AG04449 (cell line): ENCODE data around the gene STRN.
"Not testable (repeated sequence)": the region's sequence is repeated elsewhere in the genome, so short reads cannot be mapped to it uniquely, and the experiment has no call there.

Experiments
- CTCF ChIA-PET: fragments of 350-600 bp; formaldehyde crosslinking; extraction: SDS; loops from one replicate; lab custom pipeline; 2021; ENCODE audit warnings: antibody characterized with exemption; lab: Yijun Ruan, JAX
- POLR2A ChIA-PET: fragments of 400-600, 350-600 bp; formaldehyde crosslinking; extraction: SDS; loops from one replicate; lab custom pipeline; 2020; ENCODE audit warnings: antibody characterized with exemption, inconsistent platforms; lab: Yijun Ruan, JAX
- DNase-seq: peaks from one replicate; pipeline ENCODE4 v3.0.0-alpha.2; 2010; ENCODE audit warnings: low read depth, low spot score
- H3K4me3 ChIP-seq: 2 replicates; pipeline ENCODE4 v1.5.1; 2011; ENCODE audit warnings: low read depth, mild to moderate bottlenecking, control low read depth, low read length
- TF ChIP-seq, protein P1 (sequence below): IDR thresholded peaks from one replicate; pipeline ENCODE4 v1.5.1; 2011; ENCODE audit warnings: mild to moderate bottlenecking, moderate library complexity, low read length, control low read depth, inconsistent platforms; ENCODE audit not compliant: insufficient read depth; ENCODE audit errors: missing control alignments

Gene STRN

DNA sequence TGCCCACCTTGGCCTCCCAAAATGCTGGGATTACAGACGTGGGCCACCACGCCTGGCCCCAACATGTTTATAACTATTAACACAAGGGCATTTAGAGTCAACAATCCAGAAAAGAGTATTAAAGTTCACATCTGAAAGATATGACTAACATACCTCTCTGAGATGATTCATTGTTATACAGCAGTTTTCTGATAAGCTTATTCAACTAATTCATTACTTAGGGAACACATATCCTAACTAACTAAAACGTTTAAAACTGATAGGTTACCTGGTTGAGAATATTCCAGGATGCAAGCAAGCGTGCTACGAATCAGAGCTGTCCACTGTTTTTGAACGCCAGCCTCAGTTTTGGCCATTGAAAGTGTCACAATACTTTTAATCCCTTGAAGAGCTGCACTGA lies 34.0 kb upstream of the STRN start:
- POLR2A ChIA-PET = no interaction called here
- no peak overlapping the region for H3K4me3 ChIP-seq

DNA sequence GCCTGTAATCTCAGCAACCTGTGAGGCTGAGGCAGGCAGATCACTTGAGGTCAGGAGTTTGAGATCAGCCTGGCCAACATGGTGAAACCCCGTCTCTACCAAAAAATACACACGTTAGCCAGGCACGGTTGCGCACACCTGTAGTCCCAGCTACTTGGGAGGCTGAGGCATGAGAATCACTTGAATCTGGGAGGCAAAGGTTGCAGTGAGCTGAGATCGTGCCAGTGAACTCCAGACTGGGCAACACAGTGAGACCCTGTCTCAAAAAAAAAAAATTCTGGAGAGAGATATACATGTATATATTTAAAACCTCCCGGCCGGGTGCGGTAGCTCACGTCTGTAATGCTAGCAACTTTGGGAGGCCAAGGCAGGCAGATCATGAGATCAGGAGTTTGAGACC lies 33.1 kb upstream of the STRN start:
- DNase-seq, POLR2A ChIA-PET, CTCF ChIA-PET, H3K4me3 ChIP-seq: not testable (repeated sequence)

More for the DNA sequence above, 34.0 kb upstream of the STRN start:
- CTCF ChIA-PET = no interaction called here
- TF ChIP-seq, protein P1, sequence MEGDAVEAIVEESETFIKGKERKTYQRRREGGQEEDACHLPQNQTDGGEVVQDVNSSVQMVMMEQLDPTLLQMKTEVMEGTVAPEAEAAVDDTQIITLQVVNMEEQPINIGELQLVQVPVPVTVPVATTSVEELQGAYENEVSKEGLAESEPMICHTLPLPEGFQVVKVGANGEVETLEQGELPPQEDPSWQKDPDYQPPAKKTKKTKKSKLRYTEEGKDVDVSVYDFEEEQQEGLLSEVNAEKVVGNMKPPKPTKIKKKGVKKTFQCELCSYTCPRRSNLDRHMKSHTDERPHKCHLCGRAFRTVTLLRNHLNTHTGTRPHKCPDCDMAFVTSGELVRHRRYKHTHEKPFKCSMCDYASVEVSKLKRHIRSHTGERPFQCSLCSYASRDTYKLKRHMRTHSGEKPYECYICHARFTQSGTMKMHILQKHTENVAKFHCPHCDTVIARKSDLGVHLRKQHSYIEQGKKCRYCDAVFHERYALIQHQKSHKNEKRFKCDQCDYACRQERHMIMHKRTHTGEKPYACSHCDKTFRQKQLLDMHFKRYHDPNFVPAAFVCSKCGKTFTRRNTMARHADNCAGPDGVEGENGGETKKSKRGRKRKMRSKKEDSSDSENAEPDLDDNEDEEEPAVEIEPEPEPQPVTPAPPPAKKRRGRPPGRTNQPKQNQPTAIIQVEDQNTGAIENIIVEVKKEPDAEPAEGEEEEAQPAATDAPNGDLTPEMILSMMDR = no peak
- DNase-seq = no peak

DNA sequence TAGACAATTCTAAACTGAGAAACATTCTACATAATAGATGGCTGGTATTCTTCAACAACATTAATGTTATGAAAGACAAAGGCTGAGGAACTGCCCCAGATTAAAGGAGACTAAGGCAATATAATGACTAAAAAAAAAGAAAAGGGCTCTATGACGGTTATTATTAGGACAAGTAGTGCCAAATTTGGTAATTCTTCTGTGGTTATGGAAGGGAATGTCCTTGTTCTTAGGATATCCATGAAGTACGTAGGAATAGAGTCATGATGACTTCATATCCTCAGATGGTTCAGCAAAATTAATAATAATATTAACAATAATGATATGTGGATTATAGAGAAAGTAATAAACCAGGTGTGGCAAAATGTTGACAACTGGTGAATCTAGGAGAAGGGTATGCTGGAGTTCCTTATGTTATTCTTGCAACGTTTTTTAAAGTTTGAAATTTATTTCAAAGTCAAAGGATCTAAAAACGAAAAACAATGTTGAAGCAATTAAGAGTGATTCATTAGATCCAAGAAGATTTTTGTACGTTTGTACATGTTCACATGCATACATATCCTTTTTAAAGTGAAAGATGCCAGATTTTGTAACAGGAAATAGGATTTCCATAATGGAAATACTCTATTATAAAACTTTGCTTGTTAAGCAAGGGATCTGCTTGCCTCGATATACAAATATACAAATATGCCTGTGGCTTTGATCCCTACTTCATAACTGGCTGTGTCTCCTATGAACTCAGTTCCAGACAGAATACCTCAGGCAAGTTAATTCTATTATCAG lies 27.7 kb upstream of the STRN start:
- TF ChIP-seq, protein P1 = no peak
- no peak overlapping the region for H3K4me3 ChIP-seq
- ChIA-PET CTCF (no interaction called here), POLR2A (no interaction called here)
- no peak for DNase-seq

DNA sequence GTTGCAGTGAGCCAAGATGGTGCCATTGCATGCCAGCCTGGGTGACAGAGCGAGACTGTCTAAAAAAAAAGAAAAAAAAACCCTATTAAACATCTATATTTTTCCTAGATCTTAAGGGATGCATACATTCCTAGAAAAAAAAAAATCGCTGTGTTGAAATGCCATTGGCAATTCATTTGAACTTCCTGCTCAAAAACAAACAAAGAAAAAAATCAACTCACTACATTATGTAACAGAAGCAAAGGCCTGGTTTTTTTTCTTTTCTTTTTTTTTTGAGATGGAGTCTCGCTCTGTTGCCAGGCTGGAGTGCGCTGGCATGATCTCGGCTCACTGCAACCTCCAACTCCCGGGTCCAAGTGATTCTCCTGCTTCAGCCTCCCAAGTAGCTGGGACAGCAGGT lies 21.7 kb upstream of the STRN start:
- no peak overlapping the region for H3K4me3 ChIP-seq
- POLR2A ChIA-PET = no interaction called here
- no peak for DNase-seq
- TF ChIP-seq, protein P1 = no peak
- CTCF ChIA-PET = no interaction called here

DNA sequence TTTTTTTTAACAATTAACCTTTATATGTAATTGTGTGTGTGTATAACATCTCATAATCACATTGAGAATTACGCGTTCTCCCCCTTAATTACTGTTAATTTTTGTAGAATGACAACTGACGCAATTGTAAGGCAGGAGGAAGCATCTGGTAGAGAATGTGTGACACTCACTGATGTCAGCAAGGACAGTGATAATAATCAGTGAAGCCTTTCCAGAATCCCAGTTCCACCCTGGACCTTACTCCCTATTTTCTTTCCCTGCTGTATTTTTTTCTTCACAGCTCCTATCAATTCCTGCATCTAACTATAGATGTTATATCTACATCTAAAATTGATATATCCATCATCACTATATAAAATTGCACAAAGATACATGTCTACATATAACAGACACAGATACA lies 16.1 kb upstream of the STRN start:
- TF ChIP-seq, protein P1 = no peak
- ChIA-PET POLR2A (no interaction called here), CTCF (interaction anchor here (1.3 kb wide), 1 partner anchor 13 kb away, joined by 4 read pairs; no protein-coding TSS in a partner anchor)
- H3K4me3 ChIP-seq = no peak overlapping the region
- no peak for DNase-seq

DNA sequence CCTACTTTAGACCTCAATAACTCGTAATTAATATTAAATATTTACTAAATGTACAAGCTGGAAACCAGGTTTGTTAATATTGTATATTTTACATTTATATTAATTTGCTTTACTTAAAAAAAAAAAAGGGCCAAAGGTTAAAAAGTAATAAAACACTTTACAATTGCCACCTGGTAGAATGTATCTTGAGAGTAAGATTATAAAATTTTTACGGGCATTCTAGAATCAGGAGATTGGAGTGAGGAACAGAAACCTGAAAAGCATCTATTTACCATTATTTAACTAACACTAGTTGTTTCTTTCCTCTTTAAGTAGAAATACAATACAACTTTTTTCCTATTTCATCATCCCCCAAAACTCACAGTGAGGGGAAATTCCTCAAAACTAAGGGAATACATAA lies 15.6 kb upstream of the STRN start:
- ChIA-PET CTCF (interaction anchor here (1.3 kb wide), 1 partner anchor 13 kb away, joined by 4 read pairs; no protein-coding TSS in a partner anchor), POLR2A (no interaction called here)
- TF ChIP-seq, protein P1 = no peak
- DNase-seq = no peak
- no peak overlapping the region for H3K4me3 ChIP-seq

DNA sequence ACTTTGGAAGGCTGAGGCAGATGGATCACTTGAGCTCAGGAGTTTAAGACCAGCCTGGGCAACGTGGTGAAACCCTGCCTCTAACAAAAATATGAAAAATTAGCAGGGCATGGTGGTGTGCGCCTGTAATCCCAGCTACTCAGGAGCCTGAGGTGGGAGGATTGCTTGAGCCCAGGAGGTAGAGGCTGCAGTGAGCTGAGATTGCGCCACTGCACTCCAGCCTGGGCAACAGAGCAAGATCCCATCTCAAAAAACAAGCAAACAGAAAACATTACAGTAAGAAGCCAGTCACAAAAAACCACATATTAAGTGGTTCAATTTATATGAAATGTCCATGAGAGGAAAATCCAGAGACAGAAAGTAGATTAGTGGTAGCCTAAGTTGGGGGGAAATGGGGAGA lies 12.7 kb upstream of the STRN start:
- H3K4me3 ChIP-seq, DNase-seq, POLR2A ChIA-PET: not testable (repeated sequence)
- CTCF ChIA-PET = interaction anchor here (1.2 kb wide), 1 partner anchor 13 kb away, joined by 3 read pairs; the partner anchor contains the start of gene STRN
